ENCODE measurements around the gene SF3B2.

DNA sequence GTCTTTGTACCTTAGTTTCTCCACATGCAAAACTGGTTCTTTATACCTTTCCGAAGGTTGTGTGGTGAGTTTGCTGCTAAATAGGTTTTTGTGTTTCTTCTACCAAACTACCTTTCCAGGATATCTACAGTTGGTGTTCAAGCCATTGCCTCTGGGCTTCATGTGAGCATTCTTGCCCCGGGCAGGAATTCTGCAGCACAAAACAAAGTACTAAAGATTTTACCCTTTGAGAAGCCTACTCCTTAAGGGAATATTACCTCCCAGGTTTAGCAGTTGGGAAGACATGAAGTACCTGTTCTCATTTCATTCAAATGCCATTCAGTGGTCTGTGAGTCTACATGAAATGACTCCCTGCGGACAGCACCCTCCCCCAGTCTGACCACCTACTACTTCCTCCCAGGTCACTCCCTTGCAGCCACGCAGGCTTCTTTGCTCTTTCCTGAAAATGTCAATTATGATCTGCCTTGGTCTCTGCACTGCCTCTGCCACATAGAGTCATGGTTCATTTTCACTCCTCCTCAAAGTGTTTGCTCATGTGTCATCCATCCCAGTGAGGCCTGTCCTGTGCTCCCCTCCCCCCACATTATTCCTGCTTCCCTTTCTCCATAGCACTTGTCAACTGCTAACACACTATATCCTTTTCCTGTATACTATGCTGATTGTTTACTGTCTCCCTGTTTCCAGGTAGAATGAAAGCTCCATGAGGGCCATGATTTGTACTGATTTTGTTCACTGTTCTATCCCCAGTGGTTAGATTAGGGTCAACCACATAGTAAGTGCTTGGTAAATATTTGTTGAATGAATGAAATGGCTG, 54.8 kb downstream of the SF3B2 start:
- TF ChIP-seq CTCF (IDR thresholded peaks at IDR 0.05) (no peak), POLR2A (IDR thresholded peaks at IDR 0.05) (no peak)

Measured in ovary (tissue), 3 donors.